ENCODE measurements around the gene ADAMTSL5.

Gene ADAMTSL5

DNA sequence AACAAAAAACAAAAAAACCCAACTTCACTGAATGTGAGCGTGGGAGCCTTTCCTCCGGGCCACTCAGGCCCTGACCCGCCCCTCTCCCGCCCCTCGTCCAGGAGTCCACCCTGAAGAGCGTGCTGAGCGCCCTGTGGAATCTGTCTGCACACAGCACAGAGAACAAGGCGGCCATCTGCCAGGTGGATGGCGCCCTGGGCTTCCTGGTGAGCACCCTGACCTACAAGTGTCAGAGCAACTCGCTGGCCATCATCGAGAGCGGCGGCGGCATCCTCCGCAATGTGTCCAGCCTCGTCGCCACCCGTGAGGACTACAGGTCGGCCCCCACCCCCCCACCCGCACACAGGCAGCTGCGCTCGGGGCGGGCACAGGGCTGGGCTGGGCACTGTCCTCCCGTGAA, 51.0 kb downstream of the ADAMTSL5 start:
- DNase-seq: no peak

GRCh38 chr19:1460033-1460995, 52.5 kb downstream of the ADAMTSL5 start:
- no peak for DNase-seq

DNA sequence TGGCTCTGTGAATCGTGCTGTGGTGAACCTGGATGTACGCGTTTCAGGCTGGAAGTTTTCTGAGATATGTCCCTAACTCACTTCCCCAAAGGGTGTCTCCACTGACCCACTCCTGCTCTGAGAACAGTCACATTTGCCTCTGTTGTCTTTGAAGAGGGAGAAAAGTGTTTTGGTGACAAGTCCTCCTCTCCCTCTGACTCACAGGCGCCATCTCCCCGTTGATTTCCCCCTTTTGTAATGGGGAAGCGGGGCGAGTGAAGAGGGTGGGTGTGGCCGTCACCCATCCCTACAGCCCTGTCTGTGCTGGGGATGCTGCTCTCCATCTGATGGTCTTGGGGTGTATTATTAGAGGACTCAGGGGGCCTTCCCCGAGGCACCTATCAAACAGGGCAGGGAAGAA, 53.3 kb downstream of the ADAMTSL5 start:
- DNase-seq: no peak

DNA sequence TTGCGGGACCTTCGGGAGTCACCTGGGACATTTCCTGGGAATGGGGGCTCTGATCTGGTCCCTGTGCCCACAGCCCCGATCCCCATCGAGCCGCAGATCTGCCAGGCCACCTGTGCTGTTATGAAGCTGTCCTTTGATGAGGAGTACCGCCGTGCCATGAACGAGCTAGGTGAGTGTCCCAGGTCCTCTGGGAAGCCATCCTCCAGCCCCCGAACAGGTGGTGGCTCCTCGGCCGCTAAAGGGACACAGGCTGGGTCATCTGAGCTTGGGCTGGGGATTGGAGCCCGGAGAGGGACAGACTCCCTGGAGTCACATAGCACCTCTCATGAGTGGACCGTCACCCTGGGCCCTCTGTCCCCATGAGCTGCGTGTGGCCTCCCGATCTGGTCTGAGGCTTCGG, 54.9 kb downstream of the ADAMTSL5 start:
- DNase-seq: no peak

DNA sequence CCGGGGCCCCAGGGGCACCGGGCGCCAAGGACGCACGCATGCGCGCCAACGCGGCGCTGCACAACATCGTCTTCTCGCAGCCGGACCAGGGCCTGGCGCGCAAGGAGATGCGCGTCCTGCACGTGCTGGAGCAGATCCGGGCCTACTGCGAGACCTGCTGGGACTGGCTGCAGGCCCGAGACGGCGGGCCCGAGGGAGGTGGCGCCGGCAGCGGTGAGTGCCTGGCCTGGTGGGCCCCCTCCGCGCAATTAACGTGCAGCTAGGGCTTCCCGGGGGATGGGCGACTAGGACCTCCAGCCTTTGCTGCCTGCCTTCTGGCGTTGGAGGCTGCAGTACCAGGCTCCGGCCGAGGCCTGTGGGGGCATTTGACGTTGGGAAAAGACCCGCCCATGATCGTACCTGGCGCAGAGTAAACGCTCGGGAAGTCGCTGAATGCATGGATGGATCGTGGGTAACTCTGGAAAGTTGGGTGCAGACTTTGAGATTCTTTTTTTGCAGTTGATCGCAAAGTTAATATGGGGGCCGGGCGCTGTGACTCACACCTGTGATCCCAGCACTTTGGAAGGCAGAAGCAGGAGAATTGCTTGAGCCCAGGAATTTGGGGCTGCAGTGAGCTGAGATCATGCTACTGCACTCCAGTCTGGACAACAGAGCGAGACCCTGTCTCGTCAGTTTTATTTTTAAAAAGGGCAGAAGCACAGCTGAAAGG, 55.6 kb downstream of the ADAMTSL5 start:
- no peak for DNase-seq

GRCh38 chr19:1456121-1456900, 56.5 kb downstream of the ADAMTSL5 start:
- DNase-seq: no peak

- no peak for DNase-seq
Observed at GRCh38 chr19:1455336-1456120, 57.3 kb downstream of the ADAMTSL5 start.

Data from cerebellar nuclear complex (tissue), 1 donor.